ENCODE measurements around the gene RAB3D.
"Not testable (repeated sequence)": the region's sequence is repeated elsewhere in the genome, so short reads cannot be mapped to it uniquely, and the experiment has no call there.

Gene RAB3D, protein sequence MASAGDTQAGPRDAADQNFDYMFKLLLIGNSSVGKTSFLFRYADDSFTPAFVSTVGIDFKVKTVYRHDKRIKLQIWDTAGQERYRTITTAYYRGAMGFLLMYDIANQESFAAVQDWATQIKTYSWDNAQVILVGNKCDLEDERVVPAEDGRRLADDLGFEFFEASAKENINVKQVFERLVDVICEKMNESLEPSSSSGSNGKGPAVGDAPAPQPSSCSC

GRCh38 chr19:11339254-11340098 is at the start of gene RAB3D:
TSS of gene RAB3D (minus strand) at chr19:11339657. CDS start at chr19:11337399, 2,258 bp downstream.
- peak; percentile 92 for DNase-seq (ENCODE audit: low spot score)

DNA sequence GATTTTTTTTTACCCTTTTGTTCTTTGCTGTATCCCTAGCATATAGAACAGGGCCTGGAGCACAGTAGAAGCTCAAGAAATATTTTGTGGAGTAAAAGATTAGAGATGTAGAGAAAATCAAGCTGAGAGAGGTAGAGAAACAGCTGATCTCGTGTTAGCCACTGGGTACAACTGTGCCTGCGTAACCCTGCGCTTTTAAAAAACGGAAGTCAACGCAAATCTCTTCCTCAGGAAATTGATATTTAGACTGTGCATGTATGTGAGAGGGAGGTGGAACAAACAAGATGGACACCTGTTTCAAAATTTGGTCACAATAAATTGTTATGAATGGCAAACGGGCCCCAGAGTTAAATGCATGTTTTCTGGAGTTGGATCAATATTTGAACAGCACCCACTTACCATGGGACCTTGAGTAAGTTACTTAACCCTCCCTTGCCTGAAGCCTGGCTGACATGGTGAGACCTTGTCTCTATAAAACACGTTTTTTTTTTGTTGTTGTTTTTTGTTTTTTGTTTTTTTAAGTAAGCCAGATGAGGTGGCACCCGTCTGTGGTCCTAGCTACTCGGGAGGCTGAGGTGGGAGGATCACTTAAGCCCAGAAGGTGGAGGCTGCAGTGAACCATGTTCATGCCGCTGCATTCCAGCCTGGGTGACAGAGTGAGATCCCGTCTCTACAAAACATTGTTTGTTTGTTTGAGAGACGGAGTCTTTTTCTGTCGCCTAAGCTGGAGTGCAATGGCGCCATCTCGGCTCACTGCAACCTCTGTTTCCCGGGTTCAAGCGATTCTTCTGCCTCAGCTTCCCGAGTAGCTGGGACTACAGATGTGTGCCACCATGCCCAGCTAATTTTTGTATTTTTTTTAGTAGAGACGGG is 47.9 kb upstream of the RAB3D start:
- DNase-seq (ENCODE audit: low spot score), result no peak

DNA sequence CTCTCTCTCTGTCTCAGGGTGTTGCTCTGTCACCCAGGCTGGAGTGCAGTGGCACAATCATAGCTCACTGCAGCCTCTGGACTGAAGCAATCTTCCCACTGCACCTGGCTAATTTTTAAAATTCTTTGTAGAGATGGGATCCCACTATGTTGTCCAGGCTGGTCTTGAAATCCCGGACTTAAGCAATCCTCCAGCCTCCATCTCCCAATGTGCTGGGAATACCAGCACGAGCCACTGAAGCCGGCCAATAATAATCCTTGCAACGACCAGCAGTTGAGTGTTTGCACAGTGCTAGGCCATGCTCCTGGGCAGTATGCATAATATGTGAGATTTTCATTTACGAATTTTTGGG is 45.3 kb upstream of the RAB3D start:
- DNase-seq (ENCODE audit: low spot score), result no peak

GRCh38 chr19:11383706-11384048 is 44.2 kb upstream of the RAB3D start:
- DNase-seq (ENCODE audit: low spot score), result no peak

GRCh38 chr19:11382898-11383705 is 43.6 kb upstream of the RAB3D start:
- no peak for DNase-seq (ENCODE audit: low spot score)

- DNase-seq (ENCODE audit: low spot score), result peak; percentile 98
Observed at GRCh38 chr19:11380653-11381537, 41.4 kb upstream of the RAB3D start.

GRCh38 chr19:11379857-11380350 is 40.4 kb upstream of the RAB3D start:
- DNase-seq (ENCODE audit: low spot score), result no peak

DNA sequence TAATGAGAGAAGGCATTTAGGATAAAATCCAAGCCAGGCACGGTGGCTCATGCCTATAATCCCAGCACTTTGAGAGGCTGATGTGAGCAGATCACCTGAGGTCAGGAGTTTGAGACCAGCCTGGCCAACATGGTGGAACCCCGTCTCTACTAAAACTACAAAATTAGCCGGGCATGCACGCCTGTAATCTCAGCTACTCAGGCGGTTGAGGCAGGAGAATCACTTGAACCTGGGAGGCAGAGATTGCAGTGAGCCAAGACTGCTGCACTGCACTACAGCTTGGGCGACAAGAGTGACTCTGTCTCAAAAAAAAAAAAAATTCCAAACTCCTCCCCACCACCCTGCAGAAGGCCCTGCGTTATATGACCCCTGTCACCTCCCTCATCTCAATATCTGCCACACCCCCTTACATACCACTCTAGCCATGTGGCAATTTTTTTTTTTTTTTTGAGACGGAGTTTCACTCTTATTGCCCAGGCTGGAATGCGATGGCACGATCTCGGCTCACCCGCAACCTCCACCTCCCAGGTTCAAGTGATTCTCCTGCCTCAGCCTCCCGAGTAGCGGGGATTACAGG is 39.9 kb upstream of the RAB3D start:
- not testable (repeated sequence) for DNase-seq (ENCODE audit: low spot score)

GRCh38 chr19:11378319-11379189 is 39.1 kb upstream of the RAB3D start:
- DNase-seq (ENCODE audit: low spot score), result peak; percentile 90

DNA sequence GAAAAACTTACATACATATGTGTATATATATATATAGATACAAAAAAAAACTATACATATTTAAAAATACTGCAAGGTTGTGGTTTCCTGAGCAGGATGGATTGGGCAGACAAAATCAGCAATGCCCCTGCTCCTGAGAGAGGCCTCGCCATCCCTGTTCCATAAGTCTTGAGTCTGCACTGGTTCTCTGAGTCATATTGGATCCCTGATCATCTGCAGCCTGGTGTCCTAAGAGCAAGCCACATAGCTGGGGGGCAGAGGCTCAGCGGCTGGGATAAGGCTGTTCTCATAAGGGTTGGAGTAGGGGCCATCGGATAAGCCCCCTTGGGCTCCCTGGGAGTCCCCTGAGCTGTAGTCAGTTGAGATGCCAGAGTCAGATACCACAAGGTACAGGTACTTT is 38.3 kb upstream of the RAB3D start:
- DNase-seq (ENCODE audit: low spot score), result no peak

- peak; percentile 78 for DNase-seq (ENCODE audit: low spot score)
Observed at GRCh38 chr19:11377237-11377636, 37.8 kb upstream of the RAB3D start.

DNA sequence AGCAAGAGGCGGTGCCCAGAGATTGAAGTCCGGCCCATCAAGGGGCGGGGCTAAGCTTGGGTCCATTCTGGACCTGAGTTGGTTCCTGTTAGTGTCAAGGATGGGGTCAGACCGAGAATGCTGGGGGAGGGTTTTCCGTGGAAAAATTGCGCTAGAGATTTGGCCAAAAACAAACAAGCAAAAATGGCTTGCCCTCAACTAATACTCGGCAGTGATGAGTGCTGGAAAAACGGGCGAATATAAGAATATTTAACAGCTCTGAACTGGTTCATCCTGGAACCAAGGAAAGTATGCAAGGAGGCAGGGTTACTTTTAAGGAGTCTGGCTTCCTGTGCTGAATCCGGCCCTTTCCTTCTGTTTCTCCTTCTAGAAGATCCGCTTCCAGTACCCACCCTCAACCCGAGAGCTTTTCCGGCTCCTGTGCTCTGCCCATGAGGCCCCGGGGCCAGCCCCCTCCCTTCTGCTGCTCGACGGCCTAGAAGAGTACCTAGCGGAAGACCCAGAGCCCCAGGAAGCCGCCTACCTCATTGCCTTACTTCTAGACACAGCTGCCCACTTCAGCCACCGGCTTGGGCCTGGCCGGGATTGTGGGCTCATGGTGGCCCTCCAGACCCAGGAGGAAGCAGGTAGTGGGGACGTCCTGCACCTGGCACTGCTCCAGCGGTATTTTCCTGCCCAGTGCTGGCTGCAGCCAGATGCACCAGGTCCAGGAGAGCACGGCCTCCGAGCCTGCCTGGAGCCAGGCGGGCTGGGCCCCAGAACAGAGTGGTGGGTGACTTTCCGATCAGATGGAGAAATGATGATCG is 35.9 kb upstream of the RAB3D start:
- DNase-seq (ENCODE audit: low spot score), result peak; percentile 63

GRCh38 chr19:11374433-11375142 is 35.1 kb upstream of the RAB3D start, which contains the start of gene SWSAP1:
TSS of gene SWSAP1 (plus strand) at chr19:11374666. CDS start at chr19:11374681, 15 bp downstream.
- peak; percentile 100 for DNase-seq (ENCODE audit: low spot score)

DNA sequence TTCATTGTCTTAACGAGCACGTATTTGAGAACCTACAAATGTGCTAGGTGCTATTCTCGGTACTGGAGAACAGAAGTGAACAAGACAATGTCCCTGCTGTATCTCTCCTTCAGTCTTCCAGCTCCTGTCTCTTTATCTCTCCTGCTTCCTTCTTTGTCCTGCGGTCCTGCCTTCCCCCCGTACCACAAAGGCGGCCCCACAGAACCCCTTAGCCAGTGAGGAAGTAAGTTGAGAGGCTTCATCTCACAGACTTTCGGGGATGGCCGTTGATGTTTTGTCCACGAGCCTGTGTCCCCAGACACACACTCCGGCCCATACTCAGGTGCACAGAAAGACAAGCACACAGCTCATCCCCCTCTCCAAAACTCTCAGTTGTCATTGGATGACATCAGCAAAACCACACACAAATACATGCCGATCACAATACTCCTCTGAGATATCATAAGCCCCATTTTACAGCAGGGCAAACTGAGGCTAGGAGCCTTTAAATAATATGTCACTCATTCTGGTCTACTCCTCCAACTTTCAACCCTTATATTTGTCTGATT is 34.5 kb upstream of the RAB3D start:
- no peak for DNase-seq (ENCODE audit: low spot score)

- no peak for DNase-seq (ENCODE audit: low spot score)
Observed at GRCh38 chr19:11373166-11373884, 33.9 kb upstream of the RAB3D start.

- DNase-seq (ENCODE audit: low spot score), result no peak
Observed at GRCh38 chr19:11370744-11371143, 31.3 kb upstream of the RAB3D start.

DNA sequence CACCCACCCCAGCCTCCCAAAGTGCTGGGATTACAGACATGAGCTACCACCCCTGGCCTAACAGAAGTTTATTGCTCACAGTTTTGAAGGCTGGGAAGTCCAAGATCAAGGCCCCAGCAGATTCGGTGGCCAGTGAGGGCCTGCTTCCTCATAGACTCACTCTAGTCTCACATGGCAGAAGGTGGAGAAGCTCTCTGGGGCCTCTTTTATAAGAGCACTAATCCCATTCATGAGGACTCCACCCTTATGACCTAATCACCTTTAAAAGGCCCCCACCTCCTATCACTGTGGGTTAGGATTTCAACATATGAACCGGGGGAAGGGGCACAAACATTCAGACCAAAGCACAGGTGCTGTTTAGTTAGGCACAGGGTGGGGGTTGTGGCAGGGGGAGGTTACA is 28.1 kb upstream of the RAB3D start:
- DNase-seq (ENCODE audit: low spot score), result no peak
